NCI-H1105 treated with DMSO at 0.1 percent for 48 hours (cell line): ENCODE results near the gene MICALL2.

Experiments
- DNase-seq: peaks from one replicate; lab custom pipeline; 2025; lab: John Stamatoyannopoulos, UW

Gene MICALL2

GRCh38 chr7:1458683-1459511 lies at the start of gene MICALL2:
Gene MICALL2 (minus strand): TSS chr7:1459470. CDS start chr7:1459326, 144 bp downstream.
- peak; percentile 18 for DNase-seq

- DNase-seq, result no peak
These were observed 49.0 kb upstream of the MICALL2 start for GRCh38 chr7:1508277-1508758.

GRCh38 chr7:1505731-1506550 lies 46.7 kb upstream of the MICALL2 start:
- no peak for DNase-seq

- DNase-seq, result peak; percentile 95
These were observed 44.8 kb upstream of the MICALL2 start, which contains the start of gene INTS1 for GRCh38 chr7:1503816-1504775. Gene INTS1 (minus strand): TSS chr7:1504389. CDS start chr7:1503960, 429 bp downstream.

- no peak for DNase-seq
These were observed 44.1 kb upstream of the MICALL2 start for GRCh38 chr7:1503390-1503789.

GRCh38 chr7:1502845-1503244 lies 43.6 kb upstream of the MICALL2 start:
- no peak for DNase-seq

GRCh38 chr7:1501487-1502270 lies 42.4 kb upstream of the MICALL2 start:
- no peak for DNase-seq

GRCh38 chr7:1500064-1500807 lies 41.0 kb upstream of the MICALL2 start:
- no peak for DNase-seq

GRCh38 chr7:1499367-1500029 lies 40.2 kb upstream of the MICALL2 start:
- DNase-seq, result no peak

- no peak for DNase-seq
These were observed 39.4 kb upstream of the MICALL2 start for GRCh38 chr7:1498370-1499305.

GRCh38 chr7:1497293-1497927 lies 38.1 kb upstream of the MICALL2 start:
- DNase-seq, result no peak

GRCh38 chr7:1496531-1497292 lies 37.4 kb upstream of the MICALL2 start:
- no peak for DNase-seq

GRCh38 chr7:1495564-1496242 lies 36.4 kb upstream of the MICALL2 start:
- DNase-seq, result no peak

- no peak for DNase-seq
These were observed 35.7 kb upstream of the MICALL2 start for GRCh38 chr7:1494866-1495563.

- no peak for DNase-seq
These were observed 35.2 kb upstream of the MICALL2 start for GRCh38 chr7:1494447-1494846.

GRCh38 chr7:1493571-1493970 lies 34.3 kb upstream of the MICALL2 start:
- no peak for DNase-seq
